Ascending aorta (tissue), 2 donors: Measurements from ENCODE around the gene LCT. TPM values are rescaled to one million over a fixed set of nuclear protein-coding genes. Genes with fewer than 3 reads are reported as not detected.

Experiments
- DNase-seq, 2 donors: peaks; one replicate each; pipeline ENCODE4 v3.0.0-alpha.2; 2019; ENCODE audit warnings: low spot score in 2 of 2
- H3K27ac ChIP-seq, 2 donors: fragments of 200-600 bp; sonication (generic); one replicate each; pipeline ENCODE4 v1.5.1; 2016 to 2017; ENCODE audit warnings: mild to moderate bottlenecking in 1 of 2
- H3K27me3 ChIP-seq: fragments of 200-600 bp; sonication (generic); one replicate; pipeline ENCODE4 v1.5.1; 2017
- H3K36me3 ChIP-seq, 2 donors: fragments of 200-600 bp; sonication (generic); one replicate each; pipeline ENCODE4 v1.5.1; 2016
- H3K4me1 ChIP-seq, 2 donors: fragments of 200-600 bp; sonication (generic); one replicate each; pipeline ENCODE4 v1.5.1; 2016 to 2017; ENCODE audit warnings: mild to moderate bottlenecking in 1 of 2
- H3K4me3 ChIP-seq, 2 donors: fragments of 200-600 bp; sonication (generic); one replicate each; pipeline ENCODE4 v1.5.1; 2016 to 2017; ENCODE audit warnings: mild to moderate bottlenecking in 1 of 2
- H3K9me3 ChIP-seq, 2 donors: fragments of 200-600 bp; sonication (generic); one replicate each; pipeline ENCODE4 v1.5.1; 2016
- CTCF ChIP-seq, 3 experiments: fragments of 200-600 bp in 2 of 3; fragments of 450-650 bp in 1 of 3; sonication (generic) in 2 of 3; IDR thresholded peaks; one replicate each; pipeline ENCODE4 v1.5.1; 2016 to 2019; ENCODE audit warnings: antibody characterized with exemption in 3 of 3, mild to moderate bottlenecking in 1 of 3, moderate library complexity in 1 of 3
- intact Hi-C: fragments of 100-400 bp; cut with DNase I; formaldehyde crosslinking; loops from one replicate; pipeline ENCODE4 v1.15.1; 2023
- total RNA-seq: library from RNA; depleted of rRNA; stranded (reverse); fragments of >200 nt; gene quantifications from one replicate; pipeline ENCODE4 v1.1.0, GENCODE V29; 2016

LCT gene
- total RNA-seq, 1 donor from 2014 or later: not detected

GRCh38 chr2:135791418-135792190, 45.4 kb downstream of the LCT start:
- H3K27ac ChIP-seq: no peak overlapping the region

GRCh38 chr2:135790423-135790822, 46.6 kb downstream of the LCT start:
- no peak for DNase-seq
- Histone ChIP-seq H3K9me3 (no peaks in the 10 kb centered on the region), H3K27ac (no peak overlapping the region), H3K4me1 (no peaks in the 10 kb centered on the region), H3K4me3 (no peak overlapping the region), H3K27me3 (no peaks in the 10 kb centered on the region), H3K36me3 (peaks cover 5 to 7% of the 10 kb centered on the region in 2 donors)
- intact Hi-C loops: no loop called here
- TF ChIP-seq CTCF (IDR thresholded peaks at IDR 0.05): no peak

More at GRCh38 chr2:135791418-135792190, 45.4 kb downstream of the LCT start:
- Histone ChIP-seq H3K27me3 (no peaks in the 10 kb centered on the region), H3K9me3 (no peaks in the 10 kb centered on the region), H3K36me3 (no peaks in the 10 kb centered on the region), H3K4me1 (no peaks in the 10 kb centered on the region), H3K4me3 (no peak overlapping the region)
- no peak for TF ChIP-seq CTCF (IDR thresholded peaks at IDR 0.05)
- DNase-seq: no peak
- intact Hi-C loops: no loop called here

- Histone ChIP-seq H3K27me3 (no peaks in the 10 kb centered on the region), H3K4me3 (no peak overlapping the region), H3K36me3 (peaks cover 35 to 41% of the 10 kb centered on the region in 2 donors), H3K27ac (no peak overlapping the region), H3K9me3 (no peaks in the 10 kb centered on the region), H3K4me1 (no peaks in the 10 kb centered on the region)
- no peak for TF ChIP-seq CTCF (IDR thresholded peaks at IDR 0.05)
- no peak for DNase-seq
- intact Hi-C loops: no loop called here
Observed at GRCh38 chr2:135786823-135787222, 50.2 kb downstream of the LCT start.

- TF ChIP-seq CTCF (IDR thresholded peaks at IDR 0.05): no peak
- H3K36me3 ChIP-seq: peaks cover 53 to 59% of the 10 kb centered on the region in 2 donors
- H3K27me3 ChIP-seq: no peaks in the 10 kb centered on the region
- H3K4me3 ChIP-seq: no peak overlapping the region
- intact Hi-C loops: no loop called here
- H3K27ac ChIP-seq: no peak overlapping the region
- no peaks in the 10 kb centered on the region for H3K9me3 ChIP-seq
- no peak for DNase-seq
- H3K4me1 ChIP-seq: no peaks in the 10 kb centered on the region
Observed at GRCh38 chr2:135785032-135785431, 52.0 kb downstream of the LCT start.

- Histone ChIP-seq H3K4me1 (no peaks in the 10 kb centered on the region), H3K4me3 (no peak overlapping the region), H3K36me3 (peaks cover 65 to 72% of the 10 kb centered on the region in 2 donors), H3K9me3 (no peaks in the 10 kb centered on the region), H3K27ac (no peak overlapping the region), H3K27me3 (no peaks in the 10 kb centered on the region)
- TF ChIP-seq CTCF (IDR thresholded peaks at IDR 0.05): no peak
- DNase-seq: no peak
- intact Hi-C loops: no loop called here
Observed at GRCh38 chr2:135783439-135783838, 53.5 kb downstream of the LCT start.
